Fibroblast of peridontal ligament (primary cell): Measurements from ENCODE around the gene C21orf58.
A peak's percentile ranks its signal among the peaks of the same experiment; 100 is the strongest.
"Not testable (repeated sequence)": the region's sequence is repeated elsewhere in the genome, so short reads cannot be mapped to it uniquely, and the experiment has no call there.

ENCODE experiments used
- DNase-seq: peaks from one replicate; pipeline ENCODE4 v3.0.0-alpha.2; 2010; ENCODE audit errors: extremely low read depth

Gene C21orf58

DNA sequence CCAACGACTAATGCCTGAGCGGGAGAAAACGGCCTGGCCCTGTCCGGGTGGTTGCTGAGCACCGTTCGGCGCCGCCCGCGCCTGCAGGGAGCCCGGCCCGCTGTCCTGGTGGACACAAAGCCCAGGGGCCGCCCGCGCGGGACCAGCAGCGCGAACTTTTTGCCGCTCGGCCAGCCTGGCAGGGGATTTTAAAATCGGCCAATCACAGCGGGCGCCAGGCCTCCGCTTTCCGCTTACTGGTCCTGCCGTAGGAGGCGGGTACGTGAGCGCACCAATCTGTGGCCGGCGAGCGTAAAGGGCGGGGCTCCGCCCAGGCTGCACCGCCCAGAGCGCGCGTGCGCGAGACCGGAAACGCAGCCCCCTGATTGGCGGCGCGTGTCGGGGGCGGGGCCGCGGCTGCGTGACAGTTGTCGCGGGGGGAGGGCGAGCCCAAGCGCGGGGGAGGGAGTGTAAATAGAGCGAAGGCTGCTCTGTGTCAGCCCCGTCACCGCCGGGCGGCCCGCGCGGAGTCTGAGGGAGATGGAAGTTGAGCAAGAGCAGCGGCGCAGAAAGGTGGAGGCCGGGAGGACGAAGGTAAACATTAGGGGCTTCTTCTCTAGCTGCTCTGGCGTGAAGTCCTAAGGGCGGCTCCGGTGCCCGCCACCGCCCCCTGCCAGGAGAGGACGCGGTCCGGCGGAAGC, at the start of gene C21orf58, which contains the start of gene PCNT:
Gene C21orf58, minus strand, starts transcription at position 161 of the 680 bp plus-strand sequence. CDS start 1,132 bp downstream, outside the sequence.
Gene PCNT, plus strand, starts transcription at position 447 of the 680 bp plus-strand sequence. Its CDS starts 73 bp downstream, at position 520.
- peak; percentile 96 for DNase-seq

DNA sequence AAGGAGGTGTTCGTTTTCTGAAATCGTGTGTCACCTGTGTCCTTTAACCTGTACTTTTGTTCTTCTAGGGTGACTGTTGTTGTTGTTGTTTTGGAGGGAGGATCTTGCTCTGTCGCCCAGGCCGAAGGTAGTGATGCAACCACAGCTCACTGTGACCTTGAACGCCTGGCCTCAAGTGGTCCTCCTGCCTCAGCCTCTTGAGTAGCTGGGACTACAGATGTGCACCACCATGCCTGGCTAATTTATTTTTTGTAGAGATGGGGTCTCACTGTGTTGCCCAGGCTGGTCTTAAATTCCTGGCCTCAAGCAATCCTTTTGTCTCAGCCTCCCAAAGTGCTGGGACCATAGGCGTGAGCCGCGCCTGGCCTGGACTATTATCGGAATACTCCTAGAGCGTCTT, 49.3 kb upstream of the C21orf58 start:
- not testable (repeated sequence) for DNase-seq

DNA sequence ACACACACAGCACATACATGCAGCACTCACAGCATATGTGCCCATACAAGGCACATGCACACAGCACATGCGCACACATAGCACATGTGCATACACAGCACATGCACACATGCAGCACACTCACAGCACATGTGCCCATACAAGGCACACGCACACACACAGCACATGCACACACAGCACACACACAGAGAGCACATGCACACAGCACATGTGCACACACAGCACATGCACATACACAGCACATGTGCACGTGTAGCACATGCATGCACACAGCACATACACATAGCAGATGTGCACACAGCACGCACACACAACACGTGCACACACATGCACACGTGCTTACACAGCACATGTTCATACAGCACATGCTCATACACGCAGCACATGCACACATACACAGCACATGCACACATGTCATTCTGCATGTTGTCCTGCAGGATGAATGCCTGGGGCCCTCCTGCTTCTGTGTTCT, 48.4 kb upstream of the C21orf58 start:
- DNase-seq, result no peak

DNA sequence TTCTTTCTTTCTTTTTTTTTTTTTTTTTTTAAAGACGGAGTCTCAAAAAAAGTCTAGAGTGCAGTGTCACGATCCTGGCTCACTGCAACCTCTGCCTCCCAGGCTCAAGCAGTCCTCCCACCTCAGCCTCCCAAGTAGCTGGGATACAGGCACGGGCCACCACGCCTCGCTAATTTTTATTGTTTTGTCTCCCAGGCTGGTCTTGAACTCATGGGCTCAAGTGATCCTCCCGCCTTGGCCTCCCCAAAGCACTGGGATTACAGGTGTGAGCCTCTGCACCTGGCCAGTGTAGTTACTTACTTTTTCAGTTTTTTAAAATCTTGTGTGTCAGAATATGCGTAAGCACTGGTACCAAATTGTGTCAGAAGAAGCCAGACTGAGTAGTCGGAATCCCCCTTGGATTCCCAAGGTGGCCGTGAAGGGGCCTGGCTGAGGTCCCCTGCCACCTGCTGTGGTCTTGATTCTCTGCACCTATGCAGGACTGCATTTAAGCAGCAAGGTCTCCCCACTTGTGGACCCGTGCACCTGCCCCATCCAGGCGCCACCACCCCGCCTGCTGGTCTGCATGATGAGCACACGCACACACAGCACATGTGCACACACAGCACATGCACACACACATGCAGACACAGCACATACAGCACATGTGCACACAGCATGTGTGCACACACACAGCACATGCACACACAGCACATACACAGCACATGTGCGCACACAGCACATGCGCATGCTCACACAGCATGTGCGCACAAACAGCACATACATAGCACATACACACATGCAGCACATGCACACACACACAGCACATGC, 47.7 kb upstream of the C21orf58 start:
- no peak for DNase-seq

DNA sequence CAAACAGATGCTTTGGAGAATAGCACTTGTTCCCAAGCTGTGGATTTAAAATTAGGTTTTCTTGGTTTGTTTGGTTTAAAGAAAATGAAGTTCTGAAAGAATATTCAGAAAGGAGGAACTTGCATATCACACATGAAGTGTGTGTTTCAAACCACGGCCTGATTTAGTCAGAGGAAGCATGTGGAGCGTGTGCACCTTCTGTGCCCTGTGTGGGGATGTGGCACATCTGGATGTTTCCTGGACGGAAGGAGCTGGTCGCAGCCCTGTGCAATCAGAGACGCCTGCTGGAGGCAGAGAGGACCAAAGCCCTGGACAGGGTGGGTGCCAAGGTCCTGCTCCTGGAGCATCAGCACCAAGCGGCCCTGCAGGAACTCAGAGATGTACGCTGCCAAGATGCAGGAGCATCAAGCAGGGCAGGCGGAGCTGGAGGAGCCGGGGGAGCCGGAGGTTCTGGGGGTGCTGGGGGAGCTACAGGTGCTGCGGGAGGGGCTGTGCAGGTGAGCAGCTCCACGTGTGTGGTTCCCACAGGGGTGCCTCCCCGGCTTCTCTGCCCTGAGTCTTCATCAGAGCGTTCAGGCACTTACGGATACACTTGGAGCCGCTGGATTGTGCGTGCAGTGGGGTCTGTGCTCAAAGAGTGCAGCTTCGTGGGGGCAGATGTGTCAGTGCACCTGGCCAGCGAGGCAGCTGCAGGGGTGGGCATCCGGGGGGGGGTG, 46.0 kb upstream of the C21orf58 start:
- no peak for DNase-seq

DNA sequence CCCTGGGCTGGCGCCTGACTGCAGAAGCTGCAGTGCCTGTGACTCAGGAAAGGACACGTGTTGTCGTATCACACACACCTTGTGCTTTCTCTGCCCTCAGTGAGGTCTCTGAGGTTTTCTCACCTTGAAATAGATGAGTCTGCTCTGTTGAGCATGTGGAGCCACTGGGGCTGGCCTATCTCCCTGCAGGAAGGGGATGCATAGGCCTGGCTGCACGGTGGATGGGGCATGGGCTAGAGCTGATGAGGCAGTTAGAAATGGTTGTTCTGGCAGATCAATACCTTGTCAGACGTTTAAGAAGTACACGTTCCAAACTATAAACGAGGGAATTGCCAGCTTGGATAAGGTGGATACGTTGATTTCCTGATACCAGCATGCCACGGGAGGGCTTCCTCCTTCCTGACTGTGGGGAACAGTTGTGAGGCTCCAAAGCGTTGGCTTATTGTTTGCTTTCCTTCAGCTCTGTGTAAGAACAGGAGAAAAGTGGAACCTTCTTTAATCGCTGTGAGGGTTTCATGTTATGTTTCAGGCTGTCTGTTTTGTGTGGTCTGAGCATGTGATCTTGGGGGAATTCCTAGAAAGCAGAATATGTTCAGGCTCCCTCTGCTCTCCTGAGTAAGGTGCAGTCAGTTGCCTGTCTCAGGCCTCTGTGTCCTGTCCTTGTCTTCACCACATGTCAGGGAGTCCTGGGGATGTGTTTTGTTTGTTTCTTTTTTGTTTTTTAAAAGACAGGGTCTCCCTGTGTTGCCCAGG, 45.0 kb upstream of the C21orf58 start:
- DNase-seq, result no peak

DNA sequence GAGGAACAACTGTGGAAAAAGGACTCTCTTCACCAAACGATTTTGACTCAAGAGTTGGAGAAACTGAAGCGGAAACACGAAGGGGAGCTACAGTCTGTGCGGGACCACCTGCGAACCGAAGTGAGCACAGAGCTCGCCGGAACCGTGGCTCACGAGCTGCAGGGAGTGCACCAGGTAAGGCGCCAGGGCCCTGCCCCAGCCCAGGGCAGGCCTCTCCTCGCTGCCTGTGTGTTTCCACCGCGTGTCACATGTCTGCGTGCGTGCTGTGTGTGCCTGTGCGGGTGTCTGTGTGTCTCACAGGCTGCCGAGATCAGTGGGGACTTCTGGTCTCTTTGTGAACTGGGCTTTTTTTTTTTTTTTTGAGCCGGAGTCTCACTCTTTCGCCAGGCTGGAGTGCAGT, 43.3 kb upstream of the C21orf58 start:
- no peak for DNase-seq

DNA sequence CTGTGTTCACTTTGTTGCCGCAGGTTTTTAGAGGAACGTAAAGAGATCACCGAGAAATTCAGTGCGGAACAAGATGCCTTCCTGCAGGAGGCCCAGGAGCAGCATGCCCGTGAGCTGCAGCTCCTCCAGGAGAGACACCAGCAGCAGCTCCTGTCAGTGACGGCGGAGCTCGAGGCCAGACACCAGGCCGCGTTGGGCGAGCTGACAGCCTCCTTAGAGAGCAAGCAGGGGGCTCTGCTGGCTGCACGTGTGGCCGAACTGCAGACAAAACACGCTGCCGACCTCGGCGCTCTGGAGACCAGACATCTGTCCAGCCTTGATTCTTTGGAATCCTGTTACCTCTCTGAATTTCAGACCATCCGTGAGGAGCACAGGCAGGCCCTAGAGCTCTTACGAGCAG, 42.9 kb upstream of the C21orf58 start:
- DNase-seq, result no peak

DNA sequence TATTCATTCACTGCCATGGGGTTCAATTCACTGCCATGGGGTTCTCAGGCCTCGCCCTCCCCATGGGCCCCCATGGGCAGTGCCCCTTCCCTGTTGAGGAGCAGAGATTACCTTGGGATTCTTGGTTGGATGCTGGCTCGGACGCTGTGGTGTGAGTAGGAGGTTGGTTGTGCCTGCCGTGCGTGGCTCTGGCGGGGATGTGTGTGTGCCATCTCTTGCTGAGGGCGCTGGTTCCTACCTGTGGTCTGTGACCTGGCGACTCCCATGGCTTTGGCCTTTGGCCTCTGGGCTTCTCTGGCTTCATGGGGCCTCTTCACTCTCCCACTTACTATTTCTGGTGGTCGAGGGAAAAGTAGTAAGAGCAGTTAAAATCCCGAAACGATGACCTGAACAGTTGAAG, 42.4 kb upstream of the C21orf58 start:
- DNase-seq, result no peak

DNA sequence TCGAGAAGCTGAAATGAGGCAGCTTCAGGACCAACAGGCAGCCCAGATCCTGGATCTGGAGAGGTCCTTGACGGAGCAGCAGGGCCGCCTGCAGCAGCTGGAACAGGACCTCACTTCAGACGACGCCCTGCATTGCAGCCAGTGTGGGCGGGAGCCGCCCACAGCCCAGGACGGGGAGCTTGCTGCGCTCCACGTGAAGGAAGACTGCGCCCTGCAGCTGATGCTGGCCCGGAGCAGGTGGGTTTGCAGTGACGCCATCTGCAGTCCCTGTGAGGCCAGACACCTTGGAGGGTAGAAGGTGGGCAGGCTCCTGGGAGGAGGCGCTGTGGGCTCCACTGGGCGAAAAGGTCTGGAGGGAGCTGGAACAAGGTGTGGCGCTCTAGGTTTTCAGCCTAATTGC, 40.0 kb upstream of the C21orf58 start:
- DNase-seq, result no peak

DNA sequence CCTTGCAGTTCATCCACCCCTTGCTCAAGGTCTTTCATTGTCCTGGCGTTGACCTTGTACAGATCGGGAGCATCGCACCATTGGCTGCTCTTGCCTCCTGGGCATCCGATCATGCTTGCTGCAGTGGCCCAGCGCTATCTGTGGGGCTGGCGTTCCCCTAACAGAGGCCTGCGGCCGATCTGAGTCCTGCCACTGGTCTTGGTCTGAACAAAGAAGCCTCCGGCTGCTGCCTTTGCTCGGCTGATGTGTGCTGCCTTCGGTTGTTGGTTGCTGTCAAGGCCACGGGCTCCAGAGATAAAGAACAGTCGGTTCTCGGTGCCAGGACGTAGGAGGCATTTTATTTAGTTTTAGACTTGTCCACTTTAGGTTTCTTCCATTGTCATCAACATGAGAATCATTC, 39.3 kb upstream of the C21orf58 start:
- DNase-seq, result no peak

DNA sequence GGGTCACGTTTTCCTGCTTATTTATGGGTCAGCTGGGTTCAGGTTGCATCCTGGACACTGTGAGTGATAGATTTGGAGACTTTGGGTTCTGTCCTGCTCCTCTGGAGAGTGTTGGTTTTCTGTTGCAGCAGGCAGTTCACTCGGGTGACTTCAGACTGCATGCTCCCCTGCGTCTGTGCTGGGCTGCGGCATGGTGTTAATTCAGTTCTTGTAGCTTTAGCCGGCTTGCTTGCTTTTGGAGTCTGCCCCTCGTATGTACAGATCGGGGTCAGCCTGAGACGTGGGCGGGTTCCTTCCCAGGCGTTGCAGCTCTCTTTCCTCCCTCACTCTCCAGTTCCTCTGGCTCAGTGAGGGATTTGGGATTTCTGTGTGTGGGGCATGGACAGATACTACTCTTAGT, 38.3 kb upstream of the C21orf58 start:
- no peak for DNase-seq

DNA sequence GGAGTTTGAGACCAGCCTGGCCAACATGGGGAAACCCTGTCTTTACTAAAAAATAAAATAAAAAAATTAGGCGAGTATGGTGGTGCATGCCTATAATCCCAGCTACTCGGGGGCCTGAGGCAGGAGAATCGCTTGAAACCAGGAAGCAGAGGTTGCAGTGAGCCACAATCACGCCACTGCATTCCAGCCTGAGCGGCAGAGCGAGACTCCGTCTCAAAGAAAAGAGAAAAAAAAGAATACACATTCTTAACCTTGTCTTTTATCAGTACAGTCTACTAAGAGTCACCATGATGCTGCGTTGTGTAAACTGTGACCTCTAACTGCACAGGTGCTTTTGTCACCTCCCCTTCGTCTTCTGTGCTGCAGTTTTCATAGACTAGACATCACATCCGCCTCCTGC, 37.5 kb upstream of the C21orf58 start:
- DNase-seq, result no peak

DNA sequence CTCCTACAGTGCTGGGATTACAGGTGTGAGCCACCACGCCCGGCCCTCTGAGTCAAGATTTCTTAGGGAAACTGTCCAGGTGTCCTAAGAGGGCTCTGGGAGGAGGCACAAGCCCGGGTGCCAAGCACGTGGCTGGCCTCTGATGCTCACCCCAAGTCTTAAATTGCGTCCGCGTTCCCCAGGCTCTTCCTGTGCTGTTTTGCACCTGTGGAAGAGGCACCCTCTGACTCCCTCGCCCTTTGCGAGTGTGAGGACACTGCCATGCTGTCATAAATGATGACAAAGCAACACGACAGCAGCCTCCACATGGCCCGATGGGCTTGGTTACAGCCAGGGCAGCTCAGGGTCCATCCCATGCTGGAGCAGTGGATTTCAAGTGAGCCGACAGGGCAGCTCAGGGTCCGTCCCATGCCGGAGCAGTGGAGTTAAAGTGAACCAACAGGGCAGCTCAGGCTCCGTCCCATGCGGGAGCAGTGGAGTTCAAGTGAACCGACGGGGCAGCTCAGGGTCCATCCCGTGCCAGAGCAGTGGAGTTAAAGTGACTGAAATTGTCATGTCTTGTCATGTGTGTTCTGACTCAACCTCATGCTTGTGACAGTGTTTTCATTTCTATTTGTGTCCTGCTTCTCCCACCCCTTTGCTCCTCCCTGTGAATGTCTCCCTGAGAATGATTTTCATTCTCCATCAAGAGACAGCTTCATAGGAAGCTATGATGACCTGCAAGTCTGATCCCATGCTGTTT, 34.2 kb upstream of the C21orf58 start:
- DNase-seq, result no peak

DNA sequence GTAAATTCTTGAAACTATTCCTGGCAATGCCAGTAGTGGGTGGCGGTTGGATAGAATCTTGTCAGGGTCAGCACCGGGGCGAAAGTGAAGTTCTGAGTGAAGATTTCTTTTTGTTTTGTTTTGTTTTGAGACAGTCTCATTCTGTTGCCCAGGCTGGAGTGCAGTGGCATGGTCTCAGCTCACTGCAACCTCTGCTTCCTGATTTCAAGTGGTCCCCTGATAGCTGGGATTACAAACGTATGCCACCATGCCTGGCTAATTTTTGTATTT, 33.6 kb upstream of the C21orf58 start:
- DNase-seq, result no peak

DNA sequence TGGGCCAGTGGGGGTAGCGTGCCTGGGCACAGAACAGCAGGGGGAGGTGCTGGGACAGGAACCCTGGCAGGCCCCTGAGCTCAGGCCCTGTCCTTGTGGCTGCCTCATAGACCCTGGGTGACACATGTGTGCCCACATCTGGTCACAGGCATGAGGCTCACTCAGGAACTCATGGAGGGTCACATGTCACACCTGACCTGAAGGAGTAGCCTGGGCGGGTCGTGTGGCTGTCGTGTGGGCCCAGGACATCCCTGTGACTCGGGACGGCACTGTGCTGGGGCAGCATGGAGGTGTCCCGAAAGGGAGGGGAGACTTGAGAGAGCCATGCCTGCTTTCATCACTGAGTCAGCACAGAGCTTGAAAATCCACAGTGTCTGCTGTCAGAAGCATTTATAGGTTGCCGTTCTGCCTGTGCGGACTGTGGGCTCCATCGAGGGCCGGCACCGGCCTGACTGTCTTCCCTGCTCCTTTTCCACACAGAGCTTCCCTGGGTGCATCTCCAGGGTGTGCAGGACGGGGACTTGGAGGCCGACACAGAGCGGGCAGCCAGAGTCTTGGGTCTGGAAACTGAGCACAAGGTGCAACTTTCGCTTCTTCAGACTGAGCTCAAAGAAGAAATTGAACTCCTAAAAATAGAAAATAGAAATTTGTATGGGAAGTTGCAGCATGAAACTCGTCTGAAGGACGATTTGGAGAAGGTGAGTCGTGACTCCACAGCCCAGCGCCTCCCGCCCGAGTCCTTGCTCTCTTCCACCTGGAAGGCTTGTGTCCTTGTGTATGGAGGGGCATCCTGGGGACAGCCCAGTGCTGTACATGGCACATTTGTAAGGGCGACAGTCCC, 33.0 kb upstream of the C21orf58 start:
- DNase-seq, result no peak

DNA sequence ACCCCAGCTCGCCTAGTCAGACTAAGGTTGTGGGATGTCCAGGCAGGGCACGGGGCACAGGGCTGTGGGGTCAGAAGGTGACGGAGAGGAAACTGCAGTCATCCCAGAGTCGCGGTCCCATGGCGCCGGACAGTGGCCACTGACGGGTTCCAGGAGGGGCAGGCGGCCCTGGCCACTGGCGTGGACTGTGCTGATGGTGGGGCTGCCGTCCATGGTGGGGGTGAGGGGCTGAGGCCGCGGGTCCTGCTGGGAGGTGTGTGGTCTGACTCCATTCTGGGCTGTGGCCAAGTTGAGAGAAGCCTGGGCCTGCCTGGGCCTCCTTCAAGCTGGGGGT, 32.3 kb upstream of the C21orf58 start:
- DNase-seq, result no peak

DNA sequence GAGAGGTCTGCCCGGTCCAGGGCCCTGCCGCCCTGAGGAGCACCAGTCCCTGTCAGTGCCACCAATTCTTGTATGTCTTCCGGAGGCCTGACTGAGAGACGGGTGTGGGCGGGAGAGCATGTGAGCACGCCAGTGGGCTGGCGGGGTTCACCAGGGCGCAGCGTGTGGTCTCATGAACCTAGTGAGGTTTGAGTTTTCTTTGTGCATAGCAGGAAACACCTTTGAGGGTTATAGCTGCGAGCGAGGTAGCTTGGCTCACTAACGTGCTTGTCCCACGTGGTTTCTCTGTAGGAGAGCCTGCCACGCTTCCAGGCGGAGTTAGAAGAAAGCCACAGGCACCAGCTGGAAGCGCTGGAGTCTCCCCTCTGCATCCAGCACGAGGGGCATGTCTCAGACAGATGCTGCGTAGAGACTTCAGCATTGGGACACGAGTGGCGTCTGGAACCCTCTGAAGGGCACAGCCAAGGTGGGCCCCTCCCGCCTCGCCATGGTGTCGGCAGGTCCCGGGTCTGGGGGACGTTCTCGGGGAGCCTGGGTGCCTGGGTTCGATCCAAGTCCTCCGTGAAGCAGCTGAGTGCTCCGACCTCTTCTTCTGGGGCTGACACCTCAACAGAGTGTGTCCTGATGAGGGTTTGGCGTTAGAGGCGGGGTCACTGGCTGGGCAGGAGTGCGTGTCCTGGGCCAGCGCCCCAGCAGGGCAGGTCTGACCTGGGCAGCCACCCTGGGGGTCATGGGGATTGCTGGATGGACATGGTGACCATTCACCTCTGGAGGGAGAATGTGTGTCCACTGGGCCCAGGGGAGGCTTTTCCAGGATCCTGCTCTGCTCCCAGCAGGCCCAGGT, 31.7 kb upstream of the C21orf58 start:
- no peak for DNase-seq

DNA sequence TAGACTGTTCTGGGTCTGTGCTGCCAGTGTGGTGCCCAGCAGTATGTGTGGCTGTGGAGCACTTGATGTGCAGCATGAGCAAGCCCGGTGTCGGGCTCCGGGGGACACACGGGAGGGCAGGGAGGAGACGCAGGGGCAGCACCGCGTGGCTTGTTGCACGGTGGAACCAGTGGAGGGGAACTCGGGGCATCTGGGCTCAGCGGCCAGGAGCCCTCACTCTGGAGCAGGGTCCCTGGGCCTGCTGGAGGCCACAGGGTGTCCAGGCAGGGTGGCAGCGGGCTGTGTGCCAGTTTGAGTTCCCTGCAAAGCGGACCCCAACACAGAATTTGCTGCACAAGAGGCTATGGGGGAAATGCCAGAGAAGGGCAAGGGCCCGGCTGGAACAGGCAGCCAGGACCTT, 30.8 kb upstream of the C21orf58 start:
- DNase-seq, result no peak

DNA sequence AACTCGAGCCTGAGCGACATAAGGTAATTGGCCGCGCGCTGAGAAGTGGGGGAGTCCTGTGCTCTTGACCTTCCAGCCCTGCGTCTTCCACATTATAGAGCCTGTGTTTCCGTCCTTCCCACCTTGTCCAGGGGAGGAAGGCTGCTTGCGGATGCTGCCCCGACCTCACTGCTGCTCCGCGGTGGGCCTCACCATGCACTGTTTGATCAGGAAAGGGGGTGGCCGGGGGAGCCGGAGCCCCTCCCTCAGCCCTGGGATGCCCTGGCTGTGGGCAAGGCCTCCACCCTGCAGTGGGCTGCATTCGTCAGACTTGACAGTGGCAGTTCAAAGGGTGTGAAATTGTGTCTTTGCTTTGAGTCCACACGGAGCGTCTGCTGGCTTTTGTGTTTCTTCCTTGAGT, 30.4 kb upstream of the C21orf58 start:
- DNase-seq, result no peak
